Activated CD4-positive, alpha-beta T cell treated with anti-CD3 and anti-CD28 coated beads, Interleukin-2, amount 50 U/mL, for 1 hour (primary cell): ENCODE results near the gene TBCB.
"Not testable (repeated sequence)": the region's sequence is repeated elsewhere in the genome, so short reads cannot be mapped to it uniquely, and the experiment has no call there.

Experiments
- DNase-seq: peaks from one replicate; pipeline ENCODE4 v3.0.0-alpha.2; 2020

TBCB gene

GRCh38 chr19:36139473-36140303, 24.4 kb downstream of the TBCB start, which contains the start of gene CAPNS1:
CAPNS1 (plus strand) TSS chr19:36140066; CDS start chr19:36141012, 946 bp downstream.
- peak; percentile 87 for DNase-seq

DNA sequence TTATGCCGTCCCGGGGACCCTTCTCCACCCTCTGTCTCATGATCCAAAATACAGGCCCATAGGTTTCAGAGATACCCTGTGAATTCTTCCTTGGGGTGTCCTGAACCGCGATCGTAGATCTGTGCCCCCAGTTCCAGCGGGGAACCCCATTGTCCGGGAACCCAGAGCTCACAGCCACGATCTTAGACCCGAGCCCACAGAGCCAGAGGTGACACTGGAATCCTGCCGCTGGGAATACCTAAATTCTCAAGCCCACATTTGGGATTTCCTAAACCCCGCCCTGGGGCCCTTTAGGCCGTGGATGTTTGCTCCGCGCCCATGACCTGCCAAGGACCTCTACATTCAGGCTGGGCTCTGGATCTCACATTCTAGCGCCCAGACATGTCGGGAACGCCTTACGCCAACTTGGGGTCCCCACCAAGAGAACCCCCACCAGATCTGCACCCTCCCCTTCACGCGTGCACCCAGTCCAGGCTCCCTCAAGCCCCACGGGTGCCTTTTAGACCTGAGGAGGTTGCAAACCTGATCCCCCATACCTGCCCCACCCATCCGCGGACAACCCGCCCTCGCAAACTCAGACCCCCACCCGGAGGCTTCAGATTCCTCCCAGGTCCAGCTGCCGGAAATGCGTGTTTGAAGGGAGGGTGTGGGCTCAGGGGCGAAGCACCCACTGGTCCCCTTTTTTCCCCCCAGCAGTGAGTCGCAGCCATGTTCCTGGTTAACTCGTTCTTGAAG, 25.2 kb downstream of the TBCB start:
- no peak for DNase-seq

DNA sequence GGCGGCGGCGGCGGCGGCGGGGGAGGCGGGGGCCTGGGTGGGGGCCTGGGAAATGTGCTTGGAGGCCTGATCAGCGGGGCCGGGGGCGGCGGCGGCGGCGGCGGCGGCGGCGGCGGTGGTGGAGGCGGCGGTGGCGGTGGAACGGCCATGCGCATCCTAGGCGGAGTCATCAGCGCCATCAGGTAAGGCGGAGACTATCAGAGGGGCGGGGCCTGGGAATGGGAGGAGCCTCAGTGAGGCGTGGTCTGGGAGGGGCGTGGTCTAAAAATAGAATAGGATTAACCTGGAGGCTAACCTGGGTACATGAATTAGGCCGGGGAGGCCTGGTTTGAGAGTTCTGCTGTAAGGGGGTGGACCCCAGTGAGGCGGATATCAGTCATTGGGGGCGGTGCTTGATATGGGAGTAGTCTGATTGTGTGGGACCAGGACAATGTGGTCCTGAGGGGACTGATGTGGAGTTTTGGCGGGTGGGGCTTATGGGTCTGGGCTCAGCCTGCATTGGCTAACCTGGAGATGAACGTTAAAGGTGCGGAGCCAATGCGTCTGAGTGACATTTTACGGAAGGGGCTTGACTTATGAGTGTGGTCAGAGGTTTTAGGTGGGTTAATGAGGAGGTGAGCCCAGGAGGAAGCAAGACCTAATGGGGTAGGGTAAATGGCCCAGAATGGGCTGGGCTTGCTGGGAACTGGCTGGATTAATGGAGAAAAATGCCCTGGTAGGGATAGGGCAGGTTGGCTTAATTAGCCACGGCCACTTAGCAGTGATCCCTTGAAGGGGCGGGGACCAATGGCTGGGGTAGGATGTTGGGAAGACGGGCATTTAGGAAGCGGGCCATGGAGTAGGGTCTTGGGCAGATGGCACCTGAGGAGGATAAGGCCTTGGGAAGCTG, 26.0 kb downstream of the TBCB start:
- DNase-seq = peak; percentile 92

DNA sequence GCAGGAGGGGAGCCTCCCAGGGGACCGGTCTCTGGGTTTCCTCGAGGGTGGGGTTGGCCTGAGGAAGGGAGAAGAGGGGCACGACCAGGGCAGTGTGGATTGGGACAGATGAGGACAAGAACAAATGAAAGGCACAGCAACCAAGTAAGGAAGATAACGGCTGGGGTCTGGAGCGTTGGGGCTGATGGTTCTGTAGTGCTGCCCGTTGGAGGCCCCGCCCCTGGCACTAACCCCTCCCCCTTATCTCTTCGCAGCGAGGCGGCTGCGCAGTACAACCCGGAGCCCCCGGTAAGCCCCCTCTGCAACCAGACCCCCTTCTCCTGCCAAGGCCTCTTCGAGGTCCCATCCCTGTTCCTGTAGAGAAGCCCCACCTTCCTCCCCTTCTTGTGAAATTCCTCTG, 26.8 kb downstream of the TBCB start:
- no peak for DNase-seq

DNA sequence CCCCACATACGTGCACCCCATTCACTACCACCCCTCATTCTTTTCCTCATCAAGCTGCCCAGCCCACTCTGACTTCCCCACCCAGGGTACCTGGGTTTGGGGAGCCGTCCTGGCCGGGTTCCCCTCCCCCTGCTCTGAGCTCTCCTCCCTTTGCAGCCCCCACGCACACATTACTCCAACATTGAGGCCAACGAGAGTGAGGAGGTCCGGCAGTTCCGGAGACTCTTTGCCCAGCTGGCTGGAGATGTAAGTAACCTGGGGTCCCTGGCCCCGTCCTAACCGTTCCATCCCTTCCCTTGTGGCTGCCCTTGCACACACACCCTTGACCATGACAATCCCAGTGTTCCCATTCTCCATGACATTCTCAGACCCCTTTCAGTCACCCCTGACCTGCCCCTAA, 27.2 kb downstream of the TBCB start:
- no peak for DNase-seq

- DNase-seq = no peak
Observed at GRCh38 chr19:36144624-36145023, 29.4 kb downstream of the TBCB start.

DNA sequence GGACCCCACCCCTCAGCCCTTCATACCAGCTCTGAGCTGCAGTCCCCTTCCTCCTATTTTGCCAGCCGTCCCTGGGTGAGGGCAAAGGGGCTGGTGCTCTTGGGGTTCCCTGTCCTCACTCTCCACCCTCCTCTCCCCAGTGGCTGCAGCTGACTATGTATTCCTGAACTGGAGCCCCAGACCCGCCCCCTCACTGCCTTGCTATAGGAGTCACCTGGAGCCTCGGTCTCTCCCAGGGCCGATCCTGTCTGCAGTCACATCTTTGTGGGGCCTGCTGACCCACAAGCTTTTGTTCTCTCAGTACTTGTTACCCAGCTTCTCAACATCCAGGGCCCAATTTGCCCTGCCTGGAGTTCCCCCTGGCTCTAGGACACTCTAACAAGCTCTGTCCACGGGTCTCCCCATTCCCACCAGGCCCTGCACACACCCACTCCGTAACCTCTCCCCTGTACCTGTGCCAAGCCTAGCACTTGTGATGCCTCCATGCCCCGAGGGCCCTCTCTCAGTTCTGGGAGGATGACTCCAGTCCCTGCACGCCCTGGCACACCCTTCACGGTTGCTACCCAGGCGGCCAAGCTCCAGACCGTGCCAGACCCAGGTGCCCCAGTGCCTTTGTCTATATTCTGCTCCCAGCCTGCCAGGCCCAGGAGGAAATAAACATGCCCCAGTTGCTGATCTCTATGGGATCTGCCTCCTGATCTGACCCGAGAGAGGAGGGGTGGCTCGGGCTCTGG, 34.6 kb downstream of the TBCB start:
- DNase-seq = no peak

DNA sequence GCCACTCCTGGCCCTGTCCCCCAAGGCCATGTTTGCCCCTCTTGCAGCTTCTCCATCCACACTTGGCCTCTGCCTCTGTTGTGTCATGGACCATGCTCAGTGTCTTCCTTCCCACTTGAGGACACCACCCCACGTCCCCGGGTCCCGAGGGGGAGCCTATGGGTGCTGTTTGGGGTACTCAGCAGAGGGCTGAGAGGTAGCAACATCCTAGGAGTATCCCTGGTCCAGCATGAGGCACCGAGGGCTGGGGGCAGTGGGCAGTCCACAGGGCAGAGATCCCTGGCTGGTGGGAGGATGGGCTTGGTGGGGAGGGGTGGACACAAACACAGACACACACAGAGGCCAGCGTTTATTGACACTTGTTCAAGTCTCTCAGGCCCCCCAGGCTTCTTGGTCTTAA, 35.3 kb downstream of the TBCB start:
- no peak for DNase-seq

GRCh38 chr19:36151144-36152018, 36.1 kb downstream of the TBCB start:
- no peak for DNase-seq

- no peak for DNase-seq
Observed at GRCh38 chr19:36152019-36152351, 36.7 kb downstream of the TBCB start.

DNA sequence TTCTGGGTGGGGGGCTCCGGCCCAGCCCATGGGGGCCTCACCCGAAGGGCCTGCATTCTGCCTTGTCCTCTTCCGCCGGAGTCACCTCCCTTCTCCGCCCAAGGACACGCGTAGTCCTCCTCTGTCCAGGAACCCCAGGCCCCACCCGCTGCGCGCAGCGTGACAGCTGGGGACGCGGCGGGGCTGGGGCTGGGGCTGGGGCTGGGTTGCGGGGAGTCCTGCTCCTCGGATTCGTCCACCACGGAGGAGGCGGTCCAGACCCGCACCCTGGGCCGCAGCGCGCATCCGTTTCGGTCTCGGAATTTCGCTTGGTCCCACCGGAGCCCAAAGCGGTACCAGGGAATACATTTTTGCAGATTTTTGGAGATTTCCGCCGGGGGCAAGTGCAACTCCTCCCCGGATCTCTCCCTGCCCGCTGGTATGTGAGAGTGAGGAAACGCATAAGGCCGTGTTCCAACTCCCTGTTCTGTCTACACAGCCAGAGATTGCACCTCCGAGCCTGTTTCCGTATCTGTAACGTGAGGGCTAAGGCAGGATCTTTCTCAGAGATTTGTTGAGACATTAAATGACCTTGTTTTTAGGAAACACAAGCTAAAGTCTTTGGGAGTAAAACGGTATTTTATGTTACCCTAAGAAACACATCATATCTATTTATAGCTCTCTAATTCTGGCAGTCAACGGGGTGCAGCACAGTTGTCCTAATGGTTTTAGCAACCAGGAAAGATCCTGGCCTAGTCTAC, 37.3 kb downstream of the TBCB start, which contains the start of gene COX7A1:
Gene COX7A1 (minus strand): TSS at position 96 of the 740 bp plus-strand sequence. CDS start 40 bp downstream, at position 56.
- no peak for DNase-seq

DNA sequence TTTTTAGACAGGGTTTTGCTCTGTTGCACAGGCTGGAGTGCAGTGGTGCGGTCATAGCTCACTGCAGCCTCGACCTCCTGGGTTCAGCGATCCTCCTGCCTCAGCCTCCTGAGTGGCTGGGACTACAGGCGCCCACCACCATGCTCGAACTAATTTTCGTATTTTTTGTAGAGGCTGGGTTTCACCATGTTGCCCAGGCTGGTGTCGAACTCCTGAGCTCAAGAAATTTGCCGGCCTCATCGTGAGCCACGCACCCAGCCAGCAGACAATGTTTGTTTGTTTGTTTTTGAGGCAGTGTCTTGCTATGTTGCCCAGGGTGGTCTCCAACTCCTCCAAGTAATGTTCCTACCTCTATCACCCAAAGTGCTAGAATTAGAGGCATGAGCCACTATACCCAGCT, 37.9 kb downstream of the TBCB start:
- DNase-seq = no peak

DNA sequence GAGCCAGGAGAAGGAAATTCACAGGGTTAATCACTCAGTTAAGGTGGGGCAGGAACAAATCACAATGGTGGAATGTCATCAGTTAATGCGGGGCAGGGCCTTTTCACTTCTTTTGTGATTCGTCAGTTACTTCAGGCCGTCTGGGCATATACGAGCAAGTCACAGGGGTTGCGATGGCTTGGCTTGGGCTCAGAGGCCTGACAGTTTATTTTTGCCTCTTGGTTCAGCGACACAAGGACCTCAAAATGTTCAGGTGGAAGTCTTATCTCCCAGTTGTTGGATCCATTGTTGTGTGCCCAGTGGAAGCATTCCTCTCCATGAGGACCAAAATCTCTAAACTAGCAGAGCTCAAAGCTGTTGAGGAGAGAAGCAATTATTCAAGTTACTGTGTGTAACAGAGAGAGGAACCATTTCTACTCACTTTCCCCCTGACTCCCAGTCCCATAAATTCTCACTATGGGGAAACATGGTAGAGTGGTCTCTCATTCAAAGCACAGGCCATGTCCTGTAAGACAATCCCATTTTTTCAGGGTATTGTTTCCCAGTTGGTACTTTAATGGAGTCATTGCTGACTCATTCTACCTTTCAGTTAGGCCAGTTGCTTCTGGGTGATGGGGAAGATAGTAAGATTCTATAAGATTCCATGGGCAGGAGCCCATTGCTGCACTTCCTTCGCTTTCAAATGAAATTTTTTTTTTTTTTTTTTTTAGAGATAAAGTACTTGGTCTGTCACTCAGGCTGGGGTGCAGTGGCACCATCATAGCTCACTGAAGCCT, 45.7 kb downstream of the TBCB start:
- no peak for DNase-seq

GRCh38 chr19:36163813-36164212, 48.5 kb downstream of the TBCB start:
- no peak for DNase-seq

GRCh38 chr19:36169084-36169760, 54.0 kb downstream of the TBCB start:
- no peak for DNase-seq

DNA sequence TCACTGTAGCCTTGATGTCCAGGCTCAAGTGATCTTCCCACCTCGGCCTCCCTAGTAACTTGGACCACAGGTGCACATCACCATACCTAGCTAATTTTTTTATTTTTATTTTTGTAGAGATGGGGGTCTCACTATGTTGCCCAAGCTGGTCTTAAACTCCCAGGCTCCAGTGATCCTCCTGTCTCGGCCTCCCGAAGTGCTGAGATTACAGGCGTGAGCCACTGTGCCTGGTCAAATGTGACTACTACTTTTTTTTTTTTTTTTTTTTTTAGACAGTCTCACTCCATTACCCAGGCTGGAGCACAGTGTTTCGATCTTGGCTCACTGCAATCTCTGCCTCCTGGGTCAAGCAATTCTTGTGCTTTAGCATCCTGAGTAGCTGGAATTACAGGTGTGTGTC, 57.6 kb downstream of the TBCB start:
- no peak for DNase-seq

- not testable (repeated sequence) for DNase-seq
Observed at GRCh38 chr19:36173846-36174245, 58.6 kb downstream of the TBCB start.
